ENCODE measurements around the gene KCNMA1.

KCNMA1 gene

GRCh38 chr10:76991621-76992020, 646.0 kb downstream of the KCNMA1 start:
- DNase-seq: no peak

GRCh38 chr10:76990561-76990960, 647.0 kb downstream of the KCNMA1 start:
- DNase-seq: no peak

GRCh38 chr10:76984559-76985443, 652.8 kb downstream of the KCNMA1 start:
- DNase-seq: peak; percentile 61

- no peak for DNase-seq
Measured at GRCh38 chr10:76983624-76984023, 654.0 kb downstream of the KCNMA1 start.

- no peak for DNase-seq
Measured at GRCh38 chr10:76982671-76983070, 654.9 kb downstream of the KCNMA1 start.

- no peak for DNase-seq
Measured at GRCh38 chr10:76981251-76981650, 656.4 kb downstream of the KCNMA1 start.

- no peak for DNase-seq
Measured at GRCh38 chr10:76977901-76978300, 659.7 kb downstream of the KCNMA1 start.

GRCh38 chr10:76977046-76977445, 660.6 kb downstream of the KCNMA1 start:
- no peak for DNase-seq

- DNase-seq: no peak
Measured at GRCh38 chr10:76976142-76976541, 661.5 kb downstream of the KCNMA1 start.

- no peak for DNase-seq
Measured at GRCh38 chr10:76975126-76975525, 662.5 kb downstream of the KCNMA1 start.

GRCh38 chr10:76974017-76974691, 663.5 kb downstream of the KCNMA1 start:
- DNase-seq: peak; percentile 57

GRCh38 chr10:76973091-76974016, 664.3 kb downstream of the KCNMA1 start:
- DNase-seq: no peak

- no peak for DNase-seq
Measured at GRCh38 chr10:76972541-76972940, 665.1 kb downstream of the KCNMA1 start.

- DNase-seq: no peak
Measured at GRCh38 chr10:76971547-76972170, 665.9 kb downstream of the KCNMA1 start.

GRCh38 chr10:76970711-76971519, 666.7 kb downstream of the KCNMA1 start:
- no peak for DNase-seq

- no peak for DNase-seq
Measured at GRCh38 chr10:76969366-76969948, 668.2 kb downstream of the KCNMA1 start.

GRCh38 chr10:76968483-76968882, 669.1 kb downstream of the KCNMA1 start:
- no peak for DNase-seq

GRCh38 chr10:76962851-76963250, 674.8 kb downstream of the KCNMA1 start:
- DNase-seq: no peak

- DNase-seq: no peak
Measured at GRCh38 chr10:76961841-76962240, 675.8 kb downstream of the KCNMA1 start.

GRCh38 chr10:76959111-76959510, 678.5 kb downstream of the KCNMA1 start:
- no peak for DNase-seq

- DNase-seq: no peak
Measured at GRCh38 chr10:76954838-76955237, 682.8 kb downstream of the KCNMA1 start.
